Measurements from ENCODE around the gene NUDT6. TPM values are rescaled to one million over a fixed set of nuclear protein-coding genes. Genes with fewer than 3 reads are reported as not detected.
"Not testable (repeated sequence)": the region's sequence is repeated elsewhere in the genome, so short reads cannot be mapped to it uniquely, and the experiment has no call there.

The NUDT6 gene
- total RNA-seq, 2 donors from 2014 or later: 0.82 to 1.1 TPM

- no peaks in the 10 kb centered on the region for H3K9me3 ChIP-seq (ENCODE audit: control insufficient read depth, low read length, poor library complexity, severe bottlenecking)
- Mint-ChIP-seq H3K4me1 (no peaks in the 10 kb centered on the region), H3K4me3 (no peak overlapping the region), H3K36me3 (ENCODE audit: low read depth) (peaks cover 4% of the 10 kb centered on the region), H3K27ac (no peak overlapping the region), H3K27me3 (no peaks in the 10 kb centered on the region)
- ATAC-seq: no peak
- no peak for DNase-seq
These were observed 39.3 kb downstream of the NUDT6 start for GRCh38 chr4:122882857-122883735.

- no peaks in the 10 kb centered on the region for H3K9me3 ChIP-seq (ENCODE audit: control insufficient read depth, low read length, poor library complexity, severe bottlenecking)
- no peak for ATAC-seq
- Mint-ChIP-seq H3K4me3 (no peak overlapping the region), H3K27me3 (peaks cover 6% of the 10 kb centered on the region), H3K27ac (no peak overlapping the region), H3K4me1 (no peaks in the 10 kb centered on the region), H3K36me3 (ENCODE audit: low read depth) (peaks cover 4% of the 10 kb centered on the region)
- no peak for DNase-seq
These were observed 43.4 kb downstream of the NUDT6 start for GRCh38 chr4:122879001-122879400.

GRCh38 chr4:122876456-122876855, 45.9 kb downstream of the NUDT6 start:
- H3K4me3 Mint-ChIP-seq: no peak overlapping the region
- H3K27me3 Mint-ChIP-seq: peaks cover 13% of the 10 kb centered on the region
- no peaks in the 10 kb centered on the region for H3K9me3 ChIP-seq (ENCODE audit: control insufficient read depth, low read length, poor library complexity, severe bottlenecking)
- DNase-seq (no peak), ATAC-seq (no peak)
- H3K27ac Mint-ChIP-seq: no peak overlapping the region
- H3K36me3 Mint-ChIP-seq (ENCODE audit: low read depth): peaks cover 4% of the 10 kb centered on the region
- H3K4me1 Mint-ChIP-seq: no peaks in the 10 kb centered on the region

GRCh38 chr4:122875949-122876348, 46.4 kb downstream of the NUDT6 start:
- ATAC-seq: no peak
- peaks cover 18% of the 10 kb centered on the region for H3K27me3 Mint-ChIP-seq
- no peak overlapping the region for H3K4me3 Mint-ChIP-seq
- DNase-seq: no peak
- no peaks in the 10 kb centered on the region for H3K4me1 Mint-ChIP-seq
- H3K9me3 ChIP-seq (ENCODE audit: control insufficient read depth, low read length, poor library complexity, severe bottlenecking): no peaks in the 10 kb centered on the region
- H3K27ac Mint-ChIP-seq: no peak overlapping the region
- peaks cover 4% of the 10 kb centered on the region for H3K36me3 Mint-ChIP-seq (ENCODE audit: low read depth)

GRCh38 chr4:122873821-122874593, 48.4 kb downstream of the NUDT6 start:
- no peak for DNase-seq
- peaks cover 4% of the 10 kb centered on the region for H3K36me3 Mint-ChIP-seq (ENCODE audit: low read depth)
- ATAC-seq: no peak
- H3K4me1 Mint-ChIP-seq: no peaks in the 10 kb centered on the region
- H3K27me3 Mint-ChIP-seq: peaks cover 26% of the 10 kb centered on the region
- H3K27ac Mint-ChIP-seq: no peak overlapping the region
- H3K4me3 Mint-ChIP-seq: no peak overlapping the region
- H3K9me3 ChIP-seq (ENCODE audit: control insufficient read depth, low read length, poor library complexity, severe bottlenecking): no peaks in the 10 kb centered on the region

- H3K9me3 ChIP-seq (ENCODE audit: control insufficient read depth, low read length, poor library complexity, severe bottlenecking): no peaks in the 10 kb centered on the region
- ATAC-seq: no peak
- no peak overlapping the region for H3K4me3 Mint-ChIP-seq
- H3K4me1 Mint-ChIP-seq: no peaks in the 10 kb centered on the region
- H3K36me3 Mint-ChIP-seq (ENCODE audit: low read depth): peaks cover 3% of the 10 kb centered on the region
- H3K27ac Mint-ChIP-seq: no peak overlapping the region
- no peak for DNase-seq
- H3K27me3 Mint-ChIP-seq: peaks cover 26% of the 10 kb centered on the region
These were observed 49.3 kb downstream of the NUDT6 start for GRCh38 chr4:122873146-122873545.

- H3K4me3 Mint-ChIP-seq; DNase-seq; H3K9me3 ChIP-seq (ENCODE audit: control insufficient read depth, low read length, poor library complexity, severe bottlenecking); H3K4me1 Mint-ChIP-seq; H3K36me3 Mint-ChIP-seq (ENCODE audit: low read depth); ATAC-seq; H3K27ac Mint-ChIP-seq: not testable (repeated sequence)
- peaks cover 31% of the 10 kb centered on the region for H3K27me3 Mint-ChIP-seq
These were observed 54.2 kb downstream of the NUDT6 start for GRCh38 chr4:122868235-122868634.

- no peak for DNase-seq
- H3K4me3 Mint-ChIP-seq: no peak overlapping the region
- peaks cover 40% of the 10 kb centered on the region for H3K27me3 Mint-ChIP-seq
- no peak overlapping the region for H3K27ac Mint-ChIP-seq
- H3K36me3 Mint-ChIP-seq (ENCODE audit: low read depth): no peaks in the 10 kb centered on the region
- no peak for ATAC-seq
- no peaks in the 10 kb centered on the region for H3K4me1 Mint-ChIP-seq
- H3K9me3 ChIP-seq (ENCODE audit: control insufficient read depth, low read length, poor library complexity, severe bottlenecking): no peaks in the 10 kb centered on the region
These were observed 57.0 kb downstream of the NUDT6 start for GRCh38 chr4:122865425-122865824.

GRCh38 chr4:122863639-122864038, 58.8 kb downstream of the NUDT6 start:
- Mint-ChIP-seq H3K4me1 (no peaks in the 10 kb centered on the region), H3K36me3 (ENCODE audit: low read depth) (no peaks in the 10 kb centered on the region), H3K4me3 (no peak overlapping the region), H3K27ac (no peak overlapping the region), H3K27me3 (peaks cover 32% of the 10 kb centered on the region)
- DNase-seq (no peak), ATAC-seq (no peak)
- H3K9me3 ChIP-seq (ENCODE audit: control insufficient read depth, low read length, poor library complexity, severe bottlenecking): no peaks in the 10 kb centered on the region

- ATAC-seq: no peak
- DNase-seq: no peak
- no peak overlapping the region for H3K27ac Mint-ChIP-seq
- no peaks in the 10 kb centered on the region for H3K9me3 ChIP-seq (ENCODE audit: control insufficient read depth, low read length, poor library complexity, severe bottlenecking)
- H3K4me3 Mint-ChIP-seq: no peak overlapping the region
- H3K27me3 Mint-ChIP-seq: peaks cover 38% of the 10 kb centered on the region
- H3K4me1 Mint-ChIP-seq: no peaks in the 10 kb centered on the region
- no peaks in the 10 kb centered on the region for H3K36me3 Mint-ChIP-seq (ENCODE audit: low read depth)
These were observed 61.0 kb downstream of the NUDT6 start for GRCh38 chr4:122861172-122861943.

- Mint-ChIP-seq H3K4me1 (peaks cover 2% of the 10 kb centered on the region), H3K27me3 (peaks cover 25% of the 10 kb centered on the region), H3K27ac (no peak overlapping the region), H3K4me3 (no peak overlapping the region), H3K36me3 (ENCODE audit: low read depth) (no peaks in the 10 kb centered on the region)
- ATAC-seq: no peak
- DNase-seq: no peak
- no peaks in the 10 kb centered on the region for H3K9me3 ChIP-seq (ENCODE audit: control insufficient read depth, low read length, poor library complexity, severe bottlenecking)
These were observed 63.7 kb downstream of the NUDT6 start for GRCh38 chr4:122858705-122859104.

- Mint-ChIP-seq H3K27ac (no peak overlapping the region), H3K4me3 (no peak overlapping the region), H3K4me1 (peaks cover 2% of the 10 kb centered on the region), H3K27me3 (peaks cover 29% of the 10 kb centered on the region), H3K36me3 (ENCODE audit: low read depth) (no peaks in the 10 kb centered on the region)
- no peaks in the 10 kb centered on the region for H3K9me3 ChIP-seq (ENCODE audit: control insufficient read depth, low read length, poor library complexity, severe bottlenecking)
- DNase-seq: no peak
- ATAC-seq: no peak
These were observed 65.2 kb downstream of the NUDT6 start for GRCh38 chr4:122857160-122857559.

- DNase-seq (no peak), ATAC-seq (no peak)
- no peaks in the 10 kb centered on the region for H3K9me3 ChIP-seq (ENCODE audit: control insufficient read depth, low read length, poor library complexity, severe bottlenecking)
- Mint-ChIP-seq H3K27me3 (peaks cover 23% of the 10 kb centered on the region), H3K36me3 (ENCODE audit: low read depth) (no peaks in the 10 kb centered on the region), H3K4me3 (no peak overlapping the region), H3K4me1 (peaks cover 2% of the 10 kb centered on the region), H3K27ac (no peak overlapping the region)
These were observed 67.0 kb downstream of the NUDT6 start for GRCh38 chr4:122855353-122855890.

Data from T-helper 17 cell (primary cell).